ENCODE measurements around the gene GPR18. TPM values are rescaled to one million over a fixed set of nuclear protein-coding genes. Genes with fewer than 3 reads are reported as not detected.
A peak's percentile ranks its signal among the peaks of the same experiment; 100 is the strongest.

Gene GPR18
- polyA plus RNA-seq, 3 donors: 1.7 to 3.8 (median 2.2) TPM

- H3K4me3 ChIP-seq (replicated peaks in 1 of 3; ENCODE audit: low read depth in 2 of 3, low read length in 3 of 3): no peak overlapping the region
- H3K4me1 Mint-ChIP-seq: peaks cover 82% of the 10 kb centered on the region
- peaks cover 0 to 2% (median 0%) of the 10 kb centered on the region in 3 donors for H3K27me3 Mint-ChIP-seq (ENCODE audit: low read depth in 3 of 3)
- no peak overlapping the region for H3K4me3 Mint-ChIP-seq
- no peak for DNase-seq
- TF ChIP-seq, protein P1, sequence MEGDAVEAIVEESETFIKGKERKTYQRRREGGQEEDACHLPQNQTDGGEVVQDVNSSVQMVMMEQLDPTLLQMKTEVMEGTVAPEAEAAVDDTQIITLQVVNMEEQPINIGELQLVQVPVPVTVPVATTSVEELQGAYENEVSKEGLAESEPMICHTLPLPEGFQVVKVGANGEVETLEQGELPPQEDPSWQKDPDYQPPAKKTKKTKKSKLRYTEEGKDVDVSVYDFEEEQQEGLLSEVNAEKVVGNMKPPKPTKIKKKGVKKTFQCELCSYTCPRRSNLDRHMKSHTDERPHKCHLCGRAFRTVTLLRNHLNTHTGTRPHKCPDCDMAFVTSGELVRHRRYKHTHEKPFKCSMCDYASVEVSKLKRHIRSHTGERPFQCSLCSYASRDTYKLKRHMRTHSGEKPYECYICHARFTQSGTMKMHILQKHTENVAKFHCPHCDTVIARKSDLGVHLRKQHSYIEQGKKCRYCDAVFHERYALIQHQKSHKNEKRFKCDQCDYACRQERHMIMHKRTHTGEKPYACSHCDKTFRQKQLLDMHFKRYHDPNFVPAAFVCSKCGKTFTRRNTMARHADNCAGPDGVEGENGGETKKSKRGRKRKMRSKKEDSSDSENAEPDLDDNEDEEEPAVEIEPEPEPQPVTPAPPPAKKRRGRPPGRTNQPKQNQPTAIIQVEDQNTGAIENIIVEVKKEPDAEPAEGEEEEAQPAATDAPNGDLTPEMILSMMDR (IDR thresholded peaks at IDR 0.05): no peak
- H3K4me1 ChIP-seq (ENCODE audit: control insufficient read depth in 1 of 2, insufficient read depth in 2 of 2, low read length in 2 of 2): peaks cover 57 to 73% of the 10 kb centered on the region in 2 donors
- H3K27ac Mint-ChIP-seq: peak overlapping the region in 3 of 7 donors; percentile 30 to 58 (median 43)
- H2AFZ ChIP-seq (ENCODE audit: insufficient read depth, low read depth, low read length, poor library complexity, severe bottlenecking): no peak overlapping the region
- H3K9me3 ChIP-seq (replicated peaks in 1 of 2; ENCODE audit: control insufficient read depth in 1 of 2, insufficient read depth in 1 of 2, low read length in 2 of 2): no peaks in the 10 kb centered on the region
- intact Hi-C loops (cut with micrococcal nuclease): loop anchor here in 1 of 2 donors (10.0 kb wide), 1 partner anchor 646 kb away; the partner anchor contains the start of gene STK24
- H3K27me3 ChIP-seq (ENCODE audit: control insufficient read depth in 2 of 2, insufficient read depth in 2 of 2, low read length in 2 of 2): no peaks in the 10 kb centered on the region
- peak overlapping the region in 1 of 2 donors; percentile 52 for H3K27ac ChIP-seq (ENCODE audit: low read depth in 1 of 2, low read length in 2 of 2)
- no CpG with 5 or more reads among the region's 6 CpGs for WGBS (ENCODE audit: insufficient coverage)
- no peak overlapping the region for H3K4me2 ChIP-seq (replicated peaks; ENCODE audit: extremely low read depth, low read length, poor library complexity, severe bottlenecking)
- no peak overlapping the region for H3K9ac ChIP-seq (ENCODE audit: insufficient read depth, low read length, poor library complexity, severe bottlenecking)
- peaks cover 100% of the 10 kb centered on the region for H3K79me2 ChIP-seq (ENCODE audit: insufficient read depth, low read length)
- H3K36me3 Mint-ChIP-seq: peaks cover 12 to 19% of the 10 kb centered on the region in 2 donors
- H4K20me1 ChIP-seq (ENCODE audit: insufficient read depth, low read length): peaks cover 60% of the 10 kb centered on the region
- H3K36me3 ChIP-seq (replicated peaks in 1 of 2; ENCODE audit: control insufficient read depth in 1 of 2, insufficient read depth in 2 of 2, low read length in 2 of 2): peaks cover 5 to 8% of the 10 kb centered on the region in 2 donors
- no peaks in the 10 kb centered on the region for H3K9me3 Mint-ChIP-seq
Measured at GRCh38 chr13:99220199-99220935, 37.8 kb downstream of the GPR18 start.

DNA sequence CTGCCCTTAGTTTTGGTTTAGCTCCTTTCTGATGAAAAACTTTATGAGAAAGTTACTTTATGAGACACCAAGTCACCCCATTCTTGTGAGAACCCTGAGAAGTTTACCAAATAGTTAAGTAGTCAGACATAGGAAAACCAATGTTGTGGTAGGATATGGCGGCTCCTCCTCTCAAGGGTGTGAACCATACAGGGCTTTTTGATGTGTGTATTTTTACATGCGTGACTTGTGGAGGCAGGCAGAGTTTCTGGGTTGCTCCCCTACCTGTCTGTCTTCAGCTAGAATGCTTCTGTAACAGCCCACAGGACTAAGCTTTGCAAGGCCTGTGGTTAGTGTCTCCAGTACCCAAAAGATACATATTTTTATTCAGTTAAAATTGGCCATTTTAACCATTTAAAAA, 39.2 kb downstream of the GPR18 start:
- Mint-ChIP-seq H3K4me3 (peak overlapping the region in 1 of 2 donors; percentile 11), H3K27ac (peak overlapping the region in 5 of 7 donors; percentile 18 to 83 (median 46)), H3K27me3 (ENCODE audit: low read depth in 3 of 3) (peaks cover 0 to 2% (median 0%) of the 10 kb centered on the region in 3 donors), H3K36me3 (peaks cover 18 to 19% of the 10 kb centered on the region in 2 donors), H3K4me1 (peaks cover 83% of the 10 kb centered on the region), H3K9me3 (no peaks in the 10 kb centered on the region)
- TF ChIP-seq, protein P1 (IDR thresholded peaks at IDR 0.05): no peak
- intact Hi-C loops (cut with micrococcal nuclease): no loop called here
- H3K9me3 ChIP-seq (replicated peaks in 1 of 2; ENCODE audit: control insufficient read depth in 1 of 2, insufficient read depth in 1 of 2, low read length in 2 of 2): no peaks in the 10 kb centered on the region
- H3K27me3 ChIP-seq (ENCODE audit: control insufficient read depth in 2 of 2, insufficient read depth in 2 of 2, low read length in 2 of 2): no peaks in the 10 kb centered on the region
- H3K4me1 ChIP-seq (ENCODE audit: control insufficient read depth in 1 of 2, insufficient read depth in 2 of 2, low read length in 2 of 2): peaks cover 48 to 59% of the 10 kb centered on the region in 2 donors
- peak overlapping the region; percentile 4 for H3K4me2 ChIP-seq (replicated peaks; ENCODE audit: extremely low read depth, low read length, poor library complexity, severe bottlenecking)
- no CpG with 5 or more reads among the region's 2 CpGs for WGBS (ENCODE audit: insufficient coverage)
- H3K27ac ChIP-seq (ENCODE audit: low read depth in 1 of 2, low read length in 2 of 2): peak overlapping the region in 1 of 2 donors; percentile 33
- H3K4me3 ChIP-seq (replicated peaks in 1 of 3; ENCODE audit: low read depth in 2 of 3, low read length in 3 of 3): peak overlapping the region in 1 of 3 experiments; percentile 12
- peaks cover 73% of the 10 kb centered on the region for H4K20me1 ChIP-seq (ENCODE audit: insufficient read depth, low read length)
- peaks cover 100% of the 10 kb centered on the region for H3K79me2 ChIP-seq (ENCODE audit: insufficient read depth, low read length)
- peaks cover 8 to 13% of the 10 kb centered on the region in 2 donors for H3K36me3 ChIP-seq (replicated peaks in 1 of 2; ENCODE audit: control insufficient read depth in 1 of 2, insufficient read depth in 2 of 2, low read length in 2 of 2)
- no peak overlapping the region for H2AFZ ChIP-seq (ENCODE audit: insufficient read depth, low read depth, low read length, poor library complexity, severe bottlenecking)
- DNase-seq: no peak
- H3K9ac ChIP-seq (ENCODE audit: insufficient read depth, low read length, poor library complexity, severe bottlenecking): no peak overlapping the region

All from CD14-positive monocyte (primary cell).